HG03045 (cell line): ENCODE measurements around the gene PKP3.
A peak's percentile ranks its signal among the peaks of the same experiment; 100 is the strongest.
"Not testable (repeated sequence)": the region's sequence is repeated elsewhere in the genome, so short reads cannot be mapped to it uniquely, and the experiment has no call there.

Experiments used
- ATAC-seq: cut with Tn5 transposase; IDR thresholded peaks from one replicate; pipeline ENCODE4 v1.9.1; 2021; ENCODE audit warnings: mild to moderate bottlenecking, moderate library complexity; ENCODE audit not compliant: unreplicated experiment

The PKP3 gene

DNA sequence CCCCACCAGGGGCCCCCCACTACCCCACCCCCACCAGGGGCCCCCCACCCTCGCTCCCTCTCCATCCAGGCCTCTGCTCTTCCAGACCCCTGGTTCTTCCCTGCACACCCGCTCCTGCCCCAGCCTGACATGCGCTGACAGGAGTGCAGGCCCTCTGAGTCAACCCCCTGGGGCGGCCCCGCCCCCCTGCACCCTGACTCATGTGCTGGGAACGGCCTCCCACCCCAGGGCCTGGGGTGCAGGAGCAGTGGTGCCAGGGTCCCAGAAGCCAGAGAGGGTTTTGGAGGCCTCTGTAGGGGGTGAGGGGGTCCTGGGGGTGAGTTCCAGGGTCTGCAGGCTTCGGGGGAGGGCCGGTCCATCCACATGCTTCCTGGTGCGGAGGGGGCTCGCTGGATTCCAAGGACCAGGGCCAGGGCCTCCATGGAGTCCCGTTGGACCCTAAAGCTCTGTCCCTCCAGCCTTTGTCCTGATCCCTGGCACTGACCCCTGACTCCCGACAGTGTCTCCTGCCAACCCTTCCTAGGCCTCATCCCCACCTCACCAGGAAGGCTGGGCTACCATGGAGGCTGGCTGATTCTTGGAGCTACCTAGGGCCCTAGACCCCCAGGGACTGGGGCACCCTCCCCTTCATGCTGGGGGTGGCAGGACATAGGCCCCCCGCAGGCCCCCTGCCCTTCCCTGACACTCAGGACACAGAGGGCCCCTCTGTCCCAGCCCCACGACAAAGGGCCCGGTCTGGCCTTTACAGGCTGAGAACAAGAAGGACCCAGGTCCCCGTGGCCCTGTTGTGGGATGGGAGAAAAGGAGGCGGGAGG lies 583 bp upstream of the PKP3 start:
- no peak for ATAC-seq

DNA sequence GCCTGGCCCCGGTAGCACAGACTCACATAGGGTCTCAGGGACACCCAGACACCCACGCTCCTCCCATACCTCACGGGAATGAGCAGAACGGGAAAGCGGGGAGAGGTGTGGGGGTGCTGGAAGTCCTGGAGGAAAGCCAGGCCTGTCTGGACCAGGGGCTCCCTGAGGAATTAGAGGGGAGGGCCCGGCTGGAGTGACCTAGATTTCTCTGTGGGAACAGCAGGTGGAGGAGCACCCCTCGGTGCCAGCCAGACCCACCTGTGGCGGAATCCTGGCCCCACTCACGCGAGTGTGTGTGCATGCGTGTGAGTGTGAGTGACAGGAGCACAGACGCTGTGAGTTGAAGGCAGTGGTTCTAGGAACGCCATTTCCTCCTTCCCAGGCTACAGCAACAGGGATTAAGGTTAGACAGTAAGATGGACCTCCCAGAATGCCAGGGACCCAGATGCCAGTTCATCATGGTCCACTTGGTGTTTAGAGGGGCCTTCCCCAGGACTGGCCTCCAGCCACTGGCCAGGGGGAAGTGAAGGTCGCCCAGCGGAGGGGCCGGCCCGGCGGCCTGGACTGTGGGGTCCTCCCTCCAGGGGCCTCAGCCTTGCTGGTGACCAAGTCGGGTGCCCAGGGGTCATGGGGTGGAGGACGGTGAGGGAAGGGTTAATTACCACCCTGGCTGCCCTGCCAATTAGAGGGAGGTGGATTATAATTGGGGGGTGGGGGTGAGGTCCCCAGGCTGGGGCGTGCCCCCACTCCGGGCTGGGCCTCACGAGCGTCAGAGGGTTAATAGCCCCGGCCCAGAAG lies 1.0 kb downstream of the PKP3 start:
- ATAC-seq: no peak

DNA sequence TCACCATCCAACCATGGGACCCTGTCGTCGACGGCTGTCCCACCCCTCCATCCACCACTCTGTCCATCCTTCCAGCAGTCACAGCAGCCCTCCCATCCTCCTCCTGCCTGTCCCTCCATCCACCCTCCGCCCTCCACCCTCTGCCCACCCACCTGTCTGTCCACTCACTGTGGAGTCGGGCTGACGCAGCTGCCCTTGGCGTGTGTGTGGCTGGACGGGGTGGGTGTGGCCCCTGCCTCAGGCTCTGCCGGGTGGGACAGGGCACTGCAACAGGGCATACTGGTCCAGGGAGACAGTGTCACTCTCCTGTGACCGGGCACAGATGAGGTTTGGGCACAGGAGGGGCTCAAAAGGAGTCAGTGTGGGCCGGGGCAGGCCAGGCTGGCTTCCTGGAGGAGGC lies 1.9 kb downstream of the PKP3 start:
- no peak for ATAC-seq

DNA sequence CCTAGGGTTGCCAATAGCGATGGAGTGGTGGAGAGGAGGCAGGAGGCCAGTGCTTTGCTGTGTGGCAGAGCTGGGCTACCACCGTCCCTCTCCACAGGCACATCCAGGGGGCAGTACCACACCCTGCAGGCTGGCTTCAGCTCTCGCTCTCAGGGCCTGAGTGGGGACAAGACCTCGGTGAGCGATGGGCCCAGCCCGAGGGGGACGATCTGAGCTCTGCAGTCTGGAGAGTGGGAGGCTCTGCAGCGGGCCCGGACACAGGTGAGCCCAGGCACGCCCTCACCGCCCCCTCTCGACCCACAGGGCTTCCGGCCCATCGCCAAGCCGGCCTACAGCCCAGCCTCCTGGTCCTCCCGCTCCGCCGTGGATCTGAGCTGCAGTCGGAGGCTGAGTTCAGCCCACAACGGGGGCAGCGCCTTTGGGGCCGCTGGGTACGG lies 2.5 kb downstream of the PKP3 start:
- peak; percentile 20 for ATAC-seq

DNA sequence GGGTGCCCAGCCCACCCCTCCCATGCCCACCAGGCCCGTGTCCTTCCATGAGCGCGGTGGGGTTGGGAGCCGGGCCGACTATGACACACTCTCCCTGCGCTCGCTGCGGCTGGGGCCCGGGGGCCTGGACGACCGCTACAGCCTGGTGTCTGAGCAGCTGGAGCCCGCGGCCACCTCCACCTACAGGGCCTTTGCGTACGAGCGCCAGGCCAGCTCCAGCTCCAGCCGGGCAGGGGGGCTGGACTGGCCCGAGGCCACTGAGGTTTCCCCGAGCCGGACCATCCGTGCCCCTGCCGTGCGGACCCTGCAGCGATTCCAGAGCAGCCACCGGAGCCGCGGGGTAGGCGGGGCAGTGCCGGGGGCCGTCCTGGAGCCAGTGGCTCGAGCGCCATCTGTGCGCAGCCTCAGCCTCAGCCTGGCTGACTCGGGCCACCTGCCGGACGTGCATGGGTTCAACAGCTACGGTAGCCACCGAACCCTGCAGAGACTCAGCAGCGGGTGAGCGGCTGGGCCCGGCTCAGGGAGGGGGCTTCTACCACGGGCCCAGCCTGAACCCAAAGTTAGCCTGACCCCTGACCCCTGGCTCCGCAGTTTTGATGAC lies 3.0 kb downstream of the PKP3 start:
- peak; percentile 52 for ATAC-seq

DNA sequence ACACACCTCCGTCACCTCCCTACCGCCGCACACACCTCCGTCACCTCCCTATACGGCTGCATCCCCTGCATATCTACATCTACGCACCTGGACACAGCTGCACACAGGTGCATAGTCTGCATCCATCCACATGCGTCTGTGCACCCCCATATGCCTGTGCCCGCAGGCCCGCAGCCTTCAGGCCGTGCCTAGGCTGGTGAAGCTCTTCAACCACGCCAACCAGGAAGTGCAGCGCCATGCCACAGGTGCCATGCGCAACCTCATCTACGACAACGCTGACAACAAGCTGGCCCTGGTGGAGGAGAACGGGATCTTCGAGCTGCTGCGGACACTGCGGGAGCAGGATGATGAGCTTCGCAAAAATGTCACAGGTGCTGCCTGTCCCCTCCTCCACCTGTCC lies 4.8 kb downstream of the PKP3 start:
- ATAC-seq: no peak

DNA sequence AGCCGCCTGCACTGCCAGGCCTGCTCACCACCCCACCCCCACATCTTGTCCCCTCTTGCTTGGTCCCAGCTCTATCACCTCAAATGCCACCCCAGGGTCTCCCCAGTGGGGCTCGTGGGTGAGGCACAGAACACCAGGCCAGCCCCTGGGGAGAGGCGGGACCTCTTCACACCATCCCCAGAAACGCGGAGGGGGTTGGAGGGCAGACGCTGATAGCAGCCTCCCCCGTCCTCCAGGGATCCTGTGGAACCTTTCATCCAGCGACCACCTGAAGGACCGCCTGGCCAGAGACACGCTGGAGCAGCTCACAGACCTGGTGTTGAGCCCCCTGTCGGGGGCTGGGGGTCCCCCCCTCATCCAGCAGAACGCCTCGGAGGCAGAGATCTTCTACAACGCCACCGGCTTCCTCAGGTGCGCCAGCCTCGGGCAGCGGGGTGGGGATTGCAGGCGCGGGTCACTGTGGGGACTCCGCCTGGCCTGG lies 5.8 kb downstream of the PKP3 start:
- ATAC-seq: no peak

DNA sequence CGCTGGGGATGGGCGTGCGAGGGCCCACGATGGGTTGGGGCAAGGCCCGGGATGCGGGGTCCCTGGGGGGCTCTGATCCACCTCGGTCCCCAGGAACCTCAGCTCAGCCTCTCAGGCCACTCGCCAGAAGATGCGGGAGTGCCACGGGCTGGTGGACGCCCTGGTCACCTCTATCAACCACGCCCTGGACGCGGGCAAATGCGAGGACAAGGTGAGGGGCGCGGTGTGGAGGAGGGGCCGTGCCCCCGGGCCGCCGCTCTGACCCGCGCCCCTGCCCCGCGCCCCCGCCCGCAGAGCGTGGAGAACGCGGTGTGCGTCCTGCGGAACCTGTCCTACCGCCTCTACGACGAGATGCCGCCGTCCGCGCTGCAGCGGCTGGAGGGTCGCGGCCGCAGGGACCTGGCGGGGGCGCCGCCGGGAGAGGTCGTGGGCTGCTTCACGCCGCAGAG lies 6.3 kb downstream of the PKP3 start:
- no peak for ATAC-seq

DNA sequence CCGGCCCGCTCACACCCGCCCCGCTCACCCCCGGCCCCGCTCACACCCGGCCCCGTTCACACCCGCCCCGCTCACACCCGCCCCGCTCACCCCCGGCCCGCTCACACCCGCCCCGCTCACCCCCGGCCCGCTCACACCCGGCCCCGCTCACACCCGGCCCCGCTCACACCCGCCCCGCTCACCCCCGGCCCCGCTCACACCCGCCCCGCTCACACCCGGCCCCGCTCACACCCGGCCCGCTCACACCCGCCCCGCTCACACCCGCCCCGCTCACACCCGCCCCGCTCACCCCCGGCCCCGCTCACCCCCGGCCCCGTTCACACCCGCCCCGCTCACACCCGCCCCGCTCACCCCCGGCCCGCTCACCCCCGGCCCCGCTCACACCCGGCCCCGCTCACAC lies 7.2 kb downstream of the PKP3 start:
- not testable (repeated sequence) for ATAC-seq

DNA sequence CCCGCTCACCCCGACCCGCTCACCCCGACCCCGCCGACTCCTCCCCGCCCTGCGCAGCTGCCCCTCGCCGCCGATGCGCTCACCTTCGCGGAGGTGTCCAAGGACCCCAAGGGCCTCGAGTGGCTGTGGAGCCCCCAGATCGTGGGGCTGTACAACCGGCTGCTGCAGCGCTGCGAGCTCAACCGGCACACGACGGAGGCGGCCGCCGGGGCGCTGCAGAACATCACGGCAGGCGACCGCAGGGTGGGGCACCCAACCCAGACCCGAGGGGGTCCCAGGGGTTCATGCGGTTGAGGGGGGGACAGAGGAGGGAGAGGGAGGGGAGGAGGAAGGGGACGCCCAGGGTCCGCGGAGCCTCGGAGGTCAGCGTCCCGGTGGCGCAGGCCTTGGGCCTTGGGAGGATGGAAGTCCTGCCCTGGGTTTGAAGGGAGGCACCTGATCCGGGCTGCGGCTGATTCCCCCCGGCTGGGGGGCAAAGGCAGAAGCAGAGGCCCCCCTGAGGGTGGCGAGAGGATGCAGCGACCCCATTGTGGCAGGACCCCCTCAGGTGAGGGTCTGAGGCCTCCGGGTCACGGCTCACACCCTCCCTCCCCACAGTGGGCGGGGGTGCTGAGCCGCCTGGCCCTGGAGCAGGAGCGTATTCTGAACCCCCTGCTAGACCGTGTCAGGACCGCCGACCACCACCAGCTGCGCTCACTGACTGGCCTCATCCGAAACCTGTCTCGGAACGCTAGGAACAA lies 9.2 kb downstream of the PKP3 start:
- no peak for ATAC-seq

DNA sequence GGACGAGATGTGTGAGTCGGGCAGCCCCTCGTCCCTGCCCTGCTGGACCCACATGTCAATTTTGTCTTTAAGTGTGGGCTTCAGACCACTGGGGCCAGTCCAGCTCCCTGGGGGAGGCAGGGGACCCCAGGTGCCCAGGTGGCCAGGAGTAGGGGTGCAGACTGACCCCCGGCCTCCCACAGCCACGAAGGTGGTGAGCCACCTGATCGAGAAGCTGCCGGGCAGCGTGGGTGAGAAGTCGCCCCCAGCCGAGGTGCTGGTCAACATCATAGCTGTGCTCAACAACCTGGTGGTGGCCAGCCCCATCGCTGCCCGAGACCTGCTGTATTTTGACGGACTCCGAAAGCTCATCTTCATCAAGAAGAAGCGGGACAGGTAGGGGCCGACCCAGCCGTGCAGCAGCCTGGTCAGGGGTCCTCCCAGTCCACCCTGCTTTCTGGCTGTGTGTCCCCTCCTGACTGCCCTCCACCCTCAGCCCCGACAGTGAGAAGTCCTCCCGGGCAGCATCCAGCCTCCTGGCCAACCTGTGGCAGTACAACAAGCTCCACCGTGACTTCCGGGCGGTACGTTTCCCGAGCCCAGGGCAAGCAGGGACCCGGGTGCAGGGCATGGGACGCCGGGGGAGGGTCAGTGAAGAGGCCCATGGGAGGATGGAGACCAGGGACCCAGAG lies 9.9 kb downstream of the PKP3 start:
- no peak for ATAC-seq

DNA sequence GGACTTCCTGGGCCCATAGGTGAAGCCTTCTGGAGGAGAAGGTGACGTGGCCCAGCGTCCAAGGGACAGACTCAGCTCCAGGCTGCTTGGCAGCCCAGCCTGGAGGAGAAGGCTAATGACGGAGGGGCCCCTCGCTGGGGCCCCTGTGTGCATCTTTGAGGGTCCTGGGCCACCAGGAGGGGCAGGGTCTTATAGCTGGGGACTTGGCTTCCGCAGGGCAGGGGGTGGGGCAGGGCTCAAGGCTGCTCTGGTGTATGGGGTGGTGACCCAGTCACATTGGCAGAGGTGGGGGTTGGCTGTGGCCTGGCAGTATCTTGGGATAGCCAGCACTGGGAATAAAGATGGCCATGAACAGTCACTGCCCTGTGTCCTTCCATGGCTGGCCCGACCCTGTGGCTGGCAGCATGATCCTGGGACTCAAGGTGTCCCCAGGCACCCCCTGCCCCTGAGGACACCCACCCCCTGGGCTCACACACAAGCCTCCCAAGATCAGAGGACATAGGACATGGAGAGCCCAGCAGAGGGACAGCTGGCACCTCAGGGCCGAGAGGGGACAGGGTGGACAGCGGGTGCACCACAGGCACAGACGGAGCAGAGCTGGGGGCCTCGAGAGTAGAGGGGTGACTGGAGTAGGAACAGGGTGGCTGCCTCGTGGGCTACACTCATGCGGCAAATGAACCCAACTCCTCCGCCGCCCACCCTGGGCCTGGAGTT lies 10.7 kb downstream of the PKP3 start:
- no peak for ATAC-seq

DNA sequence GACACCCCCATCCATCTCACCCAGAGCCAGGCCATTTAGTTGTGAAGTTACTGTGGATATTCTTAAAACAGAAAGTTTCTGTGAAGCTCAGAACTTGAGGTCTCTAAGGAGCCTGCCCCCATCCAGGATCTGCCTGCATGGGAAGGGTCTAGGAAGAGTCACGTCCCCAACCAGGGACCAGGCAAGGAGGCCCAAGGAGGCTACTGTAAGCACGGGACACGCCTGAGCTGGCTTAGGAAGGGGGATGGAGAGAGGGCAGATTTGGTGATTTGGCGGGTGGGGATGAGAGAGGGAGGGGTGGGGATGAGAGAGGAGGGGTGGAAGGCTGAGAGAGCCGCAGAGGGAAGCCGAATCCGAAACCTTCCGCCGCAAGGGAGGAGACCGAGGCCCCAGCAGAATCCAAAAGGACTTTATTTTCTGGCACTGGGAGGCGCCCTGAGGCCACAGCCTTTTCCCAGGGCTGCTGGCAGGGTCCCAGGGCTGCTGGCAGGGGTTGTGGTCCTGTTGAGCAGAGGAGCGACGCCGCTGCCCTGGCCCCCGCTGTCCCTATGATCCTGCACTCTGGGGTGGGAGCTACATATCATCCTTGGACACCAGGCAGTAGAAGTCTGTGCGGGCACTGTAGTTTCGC lies 11.4 kb downstream of the PKP3 start:
- ATAC-seq: no peak

DNA sequence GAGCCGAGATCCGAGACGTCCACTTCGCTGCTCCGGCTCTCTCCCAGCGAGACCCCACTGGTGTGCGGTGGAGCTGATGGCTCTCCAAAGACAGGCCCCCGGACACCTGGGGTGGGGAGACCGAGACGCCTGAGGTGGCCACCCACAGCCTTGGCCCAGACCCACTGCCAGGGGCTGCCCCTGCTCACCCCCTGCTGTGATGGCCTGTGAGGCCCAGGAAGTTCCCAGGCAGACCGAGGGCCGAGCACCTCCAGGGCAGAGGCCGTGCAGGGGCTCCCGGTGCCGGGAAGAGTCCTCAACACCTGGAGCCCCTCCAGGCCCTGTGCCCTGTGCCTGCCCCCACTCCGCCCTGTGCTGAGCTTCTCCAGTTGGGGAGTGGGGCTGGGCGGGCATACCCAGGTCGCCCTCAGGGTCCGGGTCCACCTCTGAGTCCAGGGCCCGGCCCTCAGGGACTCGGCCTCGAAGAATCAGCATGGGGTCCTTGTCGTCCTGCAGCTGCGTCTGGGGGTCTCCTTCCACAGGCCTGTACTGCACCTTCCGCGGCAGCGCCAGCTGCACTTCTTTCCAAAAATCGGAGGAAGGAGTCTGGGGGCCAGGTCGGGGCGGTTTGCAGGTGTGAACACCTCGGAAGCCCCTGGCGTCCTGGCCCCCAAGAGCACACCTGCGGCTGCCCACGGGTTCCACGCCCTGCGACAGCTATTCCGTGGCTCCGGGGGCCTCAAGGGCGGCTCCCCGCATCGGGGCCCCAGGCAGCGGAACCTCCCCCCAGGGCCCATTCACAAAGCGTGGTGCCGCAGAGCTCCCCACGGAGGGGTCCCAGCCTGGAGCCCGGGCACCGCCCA lies 12.2 kb downstream of the PKP3 start:
- ATAC-seq: no peak

DNA sequence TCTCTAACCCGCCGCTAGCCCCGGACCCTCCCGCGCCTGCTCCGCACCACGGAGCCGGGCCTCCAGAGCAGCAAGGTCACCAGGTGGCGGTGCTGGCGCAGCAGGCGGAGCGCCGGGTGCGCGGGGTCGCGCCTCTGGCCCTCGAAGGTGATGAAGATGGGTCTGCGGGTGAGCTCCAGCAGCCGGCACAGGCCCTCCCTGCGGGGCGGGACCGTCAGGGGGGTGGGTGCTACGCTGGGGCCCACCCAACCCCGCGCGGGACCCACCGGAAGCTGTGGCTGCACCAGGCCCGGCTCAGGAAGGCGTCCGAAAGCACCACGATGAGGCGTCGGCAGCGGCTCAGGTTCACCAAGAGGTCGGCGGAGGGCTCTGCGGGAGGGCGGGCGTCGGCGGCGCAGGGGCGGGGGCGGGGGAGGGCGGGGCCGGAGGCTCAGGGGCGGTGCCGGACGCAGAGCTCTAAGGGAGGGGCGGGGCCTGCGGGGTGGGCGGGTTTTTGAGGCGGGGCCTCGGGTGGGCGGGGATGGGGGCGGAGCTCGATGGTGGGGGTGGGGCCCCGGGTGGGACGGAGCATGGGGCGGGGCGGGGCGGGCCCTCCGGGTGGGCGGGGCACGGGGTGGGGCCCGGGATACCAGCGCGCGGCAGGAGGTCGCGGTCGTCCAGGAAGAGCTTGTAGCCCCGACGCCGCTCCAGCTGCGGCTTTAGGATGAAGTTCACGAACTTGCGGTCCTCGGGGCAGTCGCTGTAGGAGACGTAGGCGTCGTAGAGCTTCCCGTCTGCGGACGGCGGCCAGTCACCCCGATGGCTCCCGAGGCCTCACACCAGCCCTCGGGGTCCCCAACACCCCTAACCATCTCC lies 13.0 kb downstream of the PKP3 start:
- ATAC-seq: peak; percentile 36

DNA sequence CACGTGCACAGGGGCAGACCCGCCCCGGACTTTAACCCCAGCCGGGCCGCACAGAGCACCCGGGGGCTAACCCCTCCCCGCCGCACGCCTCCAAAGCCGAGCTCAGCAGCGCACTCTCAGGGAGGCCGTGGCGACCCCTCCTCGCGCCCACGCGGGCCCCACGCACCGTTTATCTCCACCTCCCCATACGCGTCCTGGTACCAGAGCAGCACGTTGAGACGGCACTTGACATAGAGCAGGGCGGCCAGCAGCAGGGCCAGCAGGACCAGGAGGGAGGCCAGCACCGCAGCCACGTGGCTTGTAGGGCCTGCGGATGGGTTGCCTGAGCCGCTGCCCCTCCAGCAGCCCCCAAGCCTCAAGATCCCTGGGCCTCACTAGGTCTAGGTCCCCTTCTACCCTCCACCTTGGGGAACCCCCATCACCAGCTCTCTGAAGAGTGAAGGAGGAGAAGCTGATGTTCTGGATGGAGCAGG lies 13.7 kb downstream of the PKP3 start:
- ATAC-seq: no peak
